Keratinocyte (primary cell): ENCODE data around the gene TNS1. TPM values are rescaled to one million over a fixed set of nuclear protein-coding genes. Genes with fewer than 3 reads are reported as not detected.
A peak's percentile ranks its signal among the peaks of the same experiment; 100 is the strongest.

ENCODE experiments used
- DNase-seq: peaks from one replicate; pipeline ENCODE4 v3.0.0-alpha.2; 2011; ENCODE audit warnings: low read depth, missing footprints, low spot score
- FAIRE-seq: peaks from 2 replicates; lab custom pipeline; 2011; peaks lifted over from hg19 to GRCh38; lab: Jason Lieb, UNC
- H2AFZ ChIP-seq: 2 replicates; pipeline ENCODE4 v1.6.0; 2012; ENCODE audit warnings: low read length, control low read depth, inconsistent platforms; ENCODE audit not compliant: control insufficient read depth
- H3K27ac ChIP-seq: 2 replicates; pipeline ENCODE4 v1.5.1; 2011; ENCODE audit warnings: low read length; ENCODE audit not compliant: control insufficient read depth, insufficient read depth
- H3K27me3 ChIP-seq: 3 replicates; pipeline ENCODE4 v1.6.0; 2011; ENCODE audit warnings: low read length; ENCODE audit not compliant: control insufficient read depth, insufficient read depth; ENCODE audit errors: extremely low read depth
- H3K36me3 ChIP-seq, 2 experiments: 2 replicates in 1 of 2; 3 replicates in 1 of 2; pipeline ENCODE4 v1.5.1; 2011; ENCODE audit warnings: low read length in 2 of 2, mild to moderate bottlenecking in 1 of 2; ENCODE audit not compliant: control insufficient read depth in 2 of 2, insufficient read depth in 2 of 2; ENCODE audit errors: extremely low read depth in 1 of 2
- H3K4me1 ChIP-seq: 3 replicates; pipeline ENCODE4 v1.5.1; 2011; ENCODE audit warnings: low read length; ENCODE audit not compliant: control insufficient read depth, insufficient read depth; ENCODE audit errors: extremely low read depth
- H3K4me2 ChIP-seq: 3 replicates; pipeline ENCODE4 v1.6.0; 2011; ENCODE audit warnings: low read depth, low read length; ENCODE audit not compliant: control insufficient read depth, insufficient read depth; ENCODE audit errors: extremely low read depth
- H3K4me3 ChIP-seq, 3 experiments: fragments of 200-600 bp in 1 of 3; sonication (generic) in 1 of 3; 2 replicates in 2 of 3; 3 replicates in 1 of 3; pipeline ENCODE4 v1.5.1; 2011 to 2016; ENCODE audit warnings: low read length in 3 of 3, mild to moderate bottlenecking in 3 of 3, control low read depth in 2 of 3, inconsistent platforms in 1 of 3, low read depth in 1 of 3, mixed read lengths in 1 of 3, mixed run types in 1 of 3, moderate library complexity in 1 of 3; ENCODE audit not compliant: control insufficient read depth in 2 of 3, insufficient read depth in 2 of 3; ENCODE audit errors: extremely low read depth in 1 of 3
- H3K79me2 ChIP-seq: 2 replicates; pipeline ENCODE4 v1.6.0; 2012; ENCODE audit warnings: low read length; ENCODE audit not compliant: control insufficient read depth, insufficient read depth
- H3K9ac ChIP-seq: 3 replicates; pipeline ENCODE4 v1.6.0; 2011; ENCODE audit warnings: low read length; ENCODE audit not compliant: control insufficient read depth, insufficient read depth; ENCODE audit errors: extremely low read depth
- H3K9me1 ChIP-seq: 3 replicates; pipeline ENCODE4 v1.6.0; 2011; ENCODE audit warnings: low read length; ENCODE audit not compliant: control insufficient read depth, insufficient read depth; ENCODE audit errors: extremely low read depth
- H3K9me3 ChIP-seq: 2 replicates; pipeline ENCODE4 v1.5.1; 2012; ENCODE audit warnings: low read depth, low read length; ENCODE audit not compliant: control insufficient read depth
- H4K20me1 ChIP-seq: 3 replicates; pipeline ENCODE4 v1.6.0; 2011; ENCODE audit warnings: low read length; ENCODE audit not compliant: control insufficient read depth, insufficient read depth; ENCODE audit errors: extremely low read depth
- EZH2 ChIP-seq: IDR thresholded peaks from one replicate; pipeline ENCODE4 v1.6.1; 2012; ENCODE audit warnings: inconsistent platforms, mild to moderate bottlenecking, low read length, moderate library complexity
- dilution Hi-C: fragments of 300-500 bp; cut with MboI; formaldehyde crosslinking; loops from one replicate; pipeline ENCODE4 v1.7.0; 2020; ENCODE audit warnings: low sequenced_read_pairs; ENCODE audit not compliant: extremely low pct_ligation_motif_present
- polyA plus RNA-seq, 5 experiments: library from polyadenylated mRNA; depleted of rRNA in 3 of 5; stranded (reverse) in 3 of 5; stranded (forward) in 1 of 5; unstranded in 1 of 5; fragments of >200 nt; gene quantifications; 1 replicate in 1 of 5; 2 replicates in 3 of 5; 3 replicates in 1 of 5; pipeline versions ENCODE4 v1.2.1 to v1.2.3, GENCODE V29; 2011 to 2012; ENCODE audit warnings: missing spikeins in 2 of 5, low read depth in 1 of 5, low replicate concordance in 1 of 5
- TF ChIP-seq, protein P1 (sequence below), 3 experiments: IDR thresholded peaks in 1 of 3; conservative IDR thresholded peaks in 1 of 3; optimal IDR thresholded peaks in 1 of 3; 2 replicates in 2 of 3; 3 replicates in 1 of 3; pipeline versions ENCODE3 to v1.5.1; 2011; ENCODE audit warnings: low read length in 3 of 3, mild to moderate bottlenecking in 3 of 3, moderate library complexity in 2 of 3, control low read depth in 1 of 3, inconsistent platforms in 1 of 3; ENCODE audit not compliant: insufficient read depth in 2 of 3; ENCODE audit errors: extremely low read depth in 1 of 3

The TNS1 gene
- polyA plus RNA-seq, 1 donor (not counting 4 experiments of a cell fraction or from before 2014, with no cell fraction given) = 2.5 TPM

DNA sequence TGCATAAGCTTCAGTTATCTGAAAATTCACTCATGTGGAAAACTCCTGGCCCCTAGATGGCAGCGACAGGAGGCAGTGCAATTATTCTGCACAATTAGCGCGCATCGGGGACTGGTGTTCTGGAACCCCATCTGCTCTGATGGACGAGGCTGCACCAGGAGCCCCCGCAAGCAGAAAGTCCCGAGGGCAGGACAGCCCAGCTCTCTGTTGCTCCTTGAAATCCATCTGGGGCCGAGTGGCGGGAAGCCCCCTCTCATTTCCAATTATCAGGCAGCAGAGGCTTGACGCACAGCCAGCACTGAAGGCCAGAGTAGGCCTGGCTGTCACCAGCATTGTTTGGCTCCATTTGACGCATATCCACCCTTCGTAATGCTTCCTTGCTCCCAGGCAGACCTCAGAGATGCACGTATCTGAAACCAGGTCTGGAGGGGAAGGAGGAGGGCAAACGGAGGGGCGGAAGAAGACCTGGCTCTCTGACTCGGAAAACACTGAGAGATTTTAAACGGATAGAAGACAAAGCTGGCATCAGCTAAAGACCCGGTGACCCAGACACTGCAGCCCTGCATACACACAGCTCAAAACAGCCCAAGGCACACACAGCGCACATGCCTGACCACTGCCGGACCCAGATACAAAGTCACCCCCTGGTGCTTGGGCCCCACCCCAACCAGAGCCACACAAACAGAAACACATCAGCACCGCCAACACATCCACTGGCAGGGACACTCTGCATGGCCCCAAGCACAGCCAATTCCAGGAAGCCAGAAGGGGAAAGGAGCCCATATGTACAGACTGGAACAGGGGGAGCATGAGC is 69.8 kb downstream of the TNS1 start:
- TF ChIP-seq, protein P1, sequence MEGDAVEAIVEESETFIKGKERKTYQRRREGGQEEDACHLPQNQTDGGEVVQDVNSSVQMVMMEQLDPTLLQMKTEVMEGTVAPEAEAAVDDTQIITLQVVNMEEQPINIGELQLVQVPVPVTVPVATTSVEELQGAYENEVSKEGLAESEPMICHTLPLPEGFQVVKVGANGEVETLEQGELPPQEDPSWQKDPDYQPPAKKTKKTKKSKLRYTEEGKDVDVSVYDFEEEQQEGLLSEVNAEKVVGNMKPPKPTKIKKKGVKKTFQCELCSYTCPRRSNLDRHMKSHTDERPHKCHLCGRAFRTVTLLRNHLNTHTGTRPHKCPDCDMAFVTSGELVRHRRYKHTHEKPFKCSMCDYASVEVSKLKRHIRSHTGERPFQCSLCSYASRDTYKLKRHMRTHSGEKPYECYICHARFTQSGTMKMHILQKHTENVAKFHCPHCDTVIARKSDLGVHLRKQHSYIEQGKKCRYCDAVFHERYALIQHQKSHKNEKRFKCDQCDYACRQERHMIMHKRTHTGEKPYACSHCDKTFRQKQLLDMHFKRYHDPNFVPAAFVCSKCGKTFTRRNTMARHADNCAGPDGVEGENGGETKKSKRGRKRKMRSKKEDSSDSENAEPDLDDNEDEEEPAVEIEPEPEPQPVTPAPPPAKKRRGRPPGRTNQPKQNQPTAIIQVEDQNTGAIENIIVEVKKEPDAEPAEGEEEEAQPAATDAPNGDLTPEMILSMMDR (optimal IDR thresholded peaks at IDR 0.05 in 1 of 3, IDR thresholded peaks at IDR 0.05 in 1 of 3, conservative IDR thresholded peaks at IDR 0.05 in 1 of 3; ENCODE audit: extremely low read depth in 1 of 3, insufficient read depth in 2 of 3, low read length in 3 of 3) = peak in 1 of 3 experiments; percentile 8
- TF ChIP-seq EZH2 = no peak
- H3K4me1 ChIP-seq = peaks cover 38% of the 10 kb centered on the region

DNA sequence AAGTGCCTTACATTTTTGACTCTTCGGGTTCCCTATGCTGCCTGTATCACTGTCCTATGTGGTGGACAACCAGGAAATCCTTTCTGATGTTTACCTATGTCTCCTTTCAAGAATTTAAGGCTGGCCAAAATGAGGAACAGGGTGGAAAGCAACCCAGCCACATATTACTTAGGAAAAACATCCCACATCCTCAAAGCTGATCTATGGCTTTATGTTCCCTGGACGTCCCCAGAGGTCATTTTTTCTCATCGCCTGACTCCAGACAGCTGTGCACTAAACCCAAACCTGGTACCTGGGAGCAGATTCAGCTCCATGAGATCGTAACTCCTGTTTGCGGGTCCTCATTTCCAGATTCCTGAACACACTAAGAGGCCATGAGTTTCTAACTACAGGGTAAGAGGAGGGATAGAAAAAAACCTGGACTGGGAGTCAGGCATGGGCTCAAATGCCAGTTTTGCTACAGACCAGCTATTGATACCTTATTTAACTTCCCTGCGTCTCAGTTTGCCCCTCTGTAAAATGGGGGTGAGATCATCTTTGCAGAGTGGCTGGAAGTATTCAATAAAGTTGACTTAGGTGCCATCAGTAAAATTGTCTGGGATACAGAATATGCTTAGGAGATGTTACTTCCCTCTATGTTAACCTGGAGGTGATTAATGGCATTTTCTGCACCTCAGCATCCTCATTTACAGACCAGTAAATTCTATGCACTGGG is 70.8 kb downstream of the TNS1 start:
- FAIRE-seq (no peak), DNase-seq (no peak)
- Histone ChIP-seq H3K79me2 (no peaks in the 10 kb centered on the region), H4K20me1 (no peaks in the 10 kb centered on the region), H3K27ac (no peak overlapping the region), H3K4me3 (no peak overlapping the region), H3K9ac (no peak overlapping the region), H3K9me1 (no peaks in the 10 kb centered on the region), H3K36me3 (no peaks in the 10 kb centered on the region), H3K4me2 (no peak overlapping the region), H2AFZ (no peak overlapping the region), H3K27me3 (no peaks in the 10 kb centered on the region), H3K4me1 (peaks cover 40% of the 10 kb centered on the region), H3K9me3 (no peaks in the 10 kb centered on the region)
- no peak for TF ChIP-seq EZH2
- TF ChIP-seq, protein P1 (optimal IDR thresholded peaks at IDR 0.05 in 1 of 3, IDR thresholded peaks at IDR 0.05 in 1 of 3, conservative IDR thresholded peaks at IDR 0.05 in 1 of 3; ENCODE audit: extremely low read depth in 1 of 3, insufficient read depth in 2 of 3, low read length in 3 of 3) = no peak
- dilution Hi-C loops = no loop called here

More for the DNA sequence above, 69.8 kb downstream of the TNS1 start:
- H3K27me3 ChIP-seq = no peaks in the 10 kb centered on the region
- DNase-seq (no peak), FAIRE-seq (no peak)
- H4K20me1 ChIP-seq = no peaks in the 10 kb centered on the region
- H3K9ac ChIP-seq = no peak overlapping the region
- dilution Hi-C loops = no loop called here
- no peak overlapping the region for H3K4me2 ChIP-seq
- H3K9me1 ChIP-seq = no peaks in the 10 kb centered on the region
- H2AFZ ChIP-seq = no peak overlapping the region
- no peak overlapping the region for H3K27ac ChIP-seq
- H3K36me3 ChIP-seq = no peaks in the 10 kb centered on the region
- no peaks in the 10 kb centered on the region for H3K9me3 ChIP-seq
- H3K4me3 ChIP-seq = no peak overlapping the region
- no peaks in the 10 kb centered on the region for H3K79me2 ChIP-seq
